Neural progenitor cell (in vitro differentiated cells): ENCODE measurements around the gene MERTK.
"Not testable (repeated sequence)": the region's sequence is repeated elsewhere in the genome, so short reads cannot be mapped to it uniquely, and the experiment has no call there.

Source experiments
- CTCF ChIP-seq: fragments of 200-600 bp; sonication (generic); IDR thresholded peaks from 2 replicates; pipeline ENCODE4 v1.5.1; 2017; ENCODE audit warnings: antibody characterized with exemption, mild to moderate bottlenecking
- EZH2 ChIP-seq: fragments of 200-600 bp; sonication (generic); IDR thresholded peaks from 2 replicates; pipeline ENCODE4 v1.6.1; 2017; ENCODE audit warnings: antibody characterized with exemption, mild to moderate bottlenecking, moderate library complexity
- EZH2phosphoT487 ChIP-seq: fragments of 200-600 bp; sonication (generic); IDR thresholded peaks from 2 replicates; pipeline ENCODE4 v1.6.1; 2017; ENCODE audit warnings: antibody characterized with exemption

GRCh38 chr2:111850646-111851045 is 47.8 kb upstream of the MERTK start:
- TF ChIP-seq CTCF: peak; percentile 52
- not testable (repeated sequence) for TF ChIP-seq EZH2, EZH2phosphoT487
